ENCODE data around the gene NKD1. TPM values are rescaled to one million over a fixed set of nuclear protein-coding genes. Genes with fewer than 3 reads are reported as not detected.

NKD1 gene
- total RNA-seq, 4 donors from 2014 or later: 1.8 to 9.1 (median 2.6) TPM

DNA sequence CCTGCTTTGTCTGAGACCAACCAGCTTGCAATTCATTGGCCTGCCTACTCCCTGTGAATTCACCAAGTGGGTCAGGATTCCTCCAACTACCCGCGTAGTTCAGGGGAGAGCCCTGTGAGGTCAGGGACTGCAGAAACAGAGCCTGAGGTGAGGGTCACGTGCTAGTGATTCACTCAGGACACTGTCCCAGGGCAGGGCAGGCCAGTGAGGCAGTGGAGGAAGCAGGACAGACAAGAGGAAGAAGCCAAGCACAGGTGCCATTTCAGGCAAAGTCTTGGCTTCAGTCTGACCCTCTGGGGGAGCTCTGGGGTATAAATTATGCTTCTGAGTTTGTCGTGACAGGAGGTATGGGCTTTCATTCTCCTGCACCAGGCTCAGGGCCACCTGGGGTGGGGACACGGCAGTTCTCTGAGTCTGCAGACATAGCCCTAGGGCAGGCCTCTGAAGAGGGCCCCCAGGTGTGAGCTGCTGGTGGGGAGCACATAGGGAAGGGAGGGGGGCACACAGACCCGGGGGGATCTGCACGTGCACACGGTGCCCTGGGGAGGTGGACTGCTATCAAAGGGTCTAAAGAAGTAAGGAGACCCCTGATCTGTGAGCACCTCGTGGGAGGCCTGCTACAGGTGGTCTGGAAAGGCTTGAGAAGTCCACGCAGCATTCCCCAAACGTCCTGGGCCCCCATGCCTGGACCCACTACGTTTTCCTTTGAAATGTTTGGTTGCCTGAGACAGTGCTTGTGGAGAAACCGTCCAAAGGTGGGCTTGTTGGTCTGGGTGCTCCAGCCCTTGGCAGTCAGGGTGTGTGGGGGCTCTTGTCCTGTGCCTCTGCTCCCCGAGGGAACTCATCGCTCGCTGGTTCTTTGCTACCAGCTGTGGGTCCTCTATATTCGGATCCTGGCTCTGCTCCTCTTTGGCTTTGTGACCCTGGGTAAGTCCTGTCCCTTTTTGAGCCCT is 46.4 kb downstream of the NKD1 start:
- DNase-seq (ENCODE audit: low spot score in 2 of 2): no peak
- Histone ChIP-seq H3K27ac (no peak overlapping the region), H3K9me3 (no peaks in the 10 kb centered on the region), H3K36me3 (no peaks in the 10 kb centered on the region), H3K27me3 (no peaks in the 10 kb centered on the region), H3K4me3 (no peak overlapping the region), H3K4me1 (peaks cover 27% of the 10 kb centered on the region)
- 88% methylated on average over 17 of the region's 17 CpGs for WGBS
- TF ChIP-seq POLR2A (IDR thresholded peaks at IDR 0.05) (no peak), POLR2AphosphoS5 (IDR thresholded peaks at IDR 0.05) (no peak), EP300 (IDR thresholded peaks at IDR 0.05) (no peak)
- TF ChIP-seq, protein P1, sequence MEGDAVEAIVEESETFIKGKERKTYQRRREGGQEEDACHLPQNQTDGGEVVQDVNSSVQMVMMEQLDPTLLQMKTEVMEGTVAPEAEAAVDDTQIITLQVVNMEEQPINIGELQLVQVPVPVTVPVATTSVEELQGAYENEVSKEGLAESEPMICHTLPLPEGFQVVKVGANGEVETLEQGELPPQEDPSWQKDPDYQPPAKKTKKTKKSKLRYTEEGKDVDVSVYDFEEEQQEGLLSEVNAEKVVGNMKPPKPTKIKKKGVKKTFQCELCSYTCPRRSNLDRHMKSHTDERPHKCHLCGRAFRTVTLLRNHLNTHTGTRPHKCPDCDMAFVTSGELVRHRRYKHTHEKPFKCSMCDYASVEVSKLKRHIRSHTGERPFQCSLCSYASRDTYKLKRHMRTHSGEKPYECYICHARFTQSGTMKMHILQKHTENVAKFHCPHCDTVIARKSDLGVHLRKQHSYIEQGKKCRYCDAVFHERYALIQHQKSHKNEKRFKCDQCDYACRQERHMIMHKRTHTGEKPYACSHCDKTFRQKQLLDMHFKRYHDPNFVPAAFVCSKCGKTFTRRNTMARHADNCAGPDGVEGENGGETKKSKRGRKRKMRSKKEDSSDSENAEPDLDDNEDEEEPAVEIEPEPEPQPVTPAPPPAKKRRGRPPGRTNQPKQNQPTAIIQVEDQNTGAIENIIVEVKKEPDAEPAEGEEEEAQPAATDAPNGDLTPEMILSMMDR (IDR thresholded peaks at IDR 0.05): no peak

DNA sequence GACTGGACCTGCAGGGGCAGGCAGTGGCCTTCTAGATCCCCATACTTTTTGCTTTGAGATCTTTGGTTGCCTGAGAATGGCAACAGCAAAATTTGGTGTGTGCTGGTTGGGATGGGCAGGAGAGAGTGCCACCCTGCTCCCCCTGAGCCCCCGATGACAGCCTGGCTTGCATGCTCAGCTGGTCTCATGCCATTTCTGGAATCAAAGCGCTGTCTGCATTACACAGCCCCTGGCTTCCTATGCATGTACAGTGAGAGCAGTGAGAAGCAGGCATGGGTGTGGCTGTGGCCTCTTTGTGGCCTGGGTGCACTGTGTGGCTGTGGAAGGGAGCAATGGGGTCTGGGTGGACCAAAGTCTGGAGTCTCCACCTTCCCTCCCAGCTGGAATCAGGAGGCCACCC is 47.7 kb downstream of the NKD1 start:
- no peak overlapping the region for H3K4me3 ChIP-seq
- H3K27me3 ChIP-seq: no peaks in the 10 kb centered on the region
- H3K9me3 ChIP-seq: no peaks in the 10 kb centered on the region
- DNase-seq (ENCODE audit: low spot score in 2 of 2): no peak
- no peaks in the 10 kb centered on the region for H3K36me3 ChIP-seq
- peaks cover 27% of the 10 kb centered on the region for H3K4me1 ChIP-seq
- 83% methylated on average over 2 of the region's 2 CpGs for WGBS
- no peak overlapping the region for H3K27ac ChIP-seq
- TF ChIP-seq POLR2AphosphoS5 (IDR thresholded peaks at IDR 0.05): no peak
- TF ChIP-seq, protein P1 (IDR thresholded peaks at IDR 0.05): no peak
- TF ChIP-seq EP300 (IDR thresholded peaks at IDR 0.05): no peak
- TF ChIP-seq POLR2A (IDR thresholded peaks at IDR 0.05): no peak

DNA sequence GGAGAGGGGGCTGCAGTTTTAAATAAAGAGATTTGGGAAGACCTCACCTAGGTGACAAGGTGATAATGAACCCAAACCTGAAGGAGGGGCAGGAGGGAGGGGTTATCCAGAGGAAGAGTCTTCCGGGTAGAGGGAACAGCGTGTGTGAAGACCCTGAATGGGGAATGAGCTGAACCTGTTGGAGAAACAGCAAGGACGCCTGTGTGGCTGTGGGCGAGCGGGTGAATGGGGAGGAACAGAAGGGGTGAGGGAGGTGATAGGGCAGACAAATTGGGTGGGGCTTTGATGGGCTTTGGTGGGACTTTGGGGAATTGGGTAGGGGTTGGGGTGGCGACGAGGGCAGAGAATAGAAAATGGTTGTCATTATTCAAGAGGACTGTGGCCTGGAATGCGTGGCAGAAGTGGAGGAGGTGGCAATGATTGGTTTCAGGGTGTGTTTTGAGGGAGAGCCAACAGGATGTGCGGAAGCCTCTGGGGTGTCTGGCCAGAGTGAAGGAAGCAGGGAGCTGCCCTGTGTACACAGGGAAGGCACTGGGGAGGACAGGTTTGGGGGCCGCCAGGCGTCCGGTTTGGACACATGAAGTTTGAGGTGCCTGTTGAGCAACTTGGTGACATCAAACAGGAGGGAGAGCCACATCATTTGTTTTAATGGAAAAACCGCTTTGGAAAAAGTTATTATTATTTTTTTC is 48.7 kb downstream of the NKD1 start:
- Histone ChIP-seq H3K36me3 (no peaks in the 10 kb centered on the region), H3K4me1 (peaks cover 26% of the 10 kb centered on the region), H3K27ac (no peak overlapping the region), H3K4me3 (no peak overlapping the region), H3K27me3 (no peaks in the 10 kb centered on the region), H3K9me3 (no peaks in the 10 kb centered on the region)
- TF ChIP-seq POLR2AphosphoS5 (IDR thresholded peaks at IDR 0.05) (no peak), EP300 (IDR thresholded peaks at IDR 0.05) (no peak), POLR2A (IDR thresholded peaks at IDR 0.05) (no peak)
- TF ChIP-seq, protein P1 (IDR thresholded peaks at IDR 0.05): no peak
- 85% methylated on average over 13 of the region's 13 CpGs for WGBS
- no peak for DNase-seq (ENCODE audit: low spot score in 2 of 2)

DNA sequence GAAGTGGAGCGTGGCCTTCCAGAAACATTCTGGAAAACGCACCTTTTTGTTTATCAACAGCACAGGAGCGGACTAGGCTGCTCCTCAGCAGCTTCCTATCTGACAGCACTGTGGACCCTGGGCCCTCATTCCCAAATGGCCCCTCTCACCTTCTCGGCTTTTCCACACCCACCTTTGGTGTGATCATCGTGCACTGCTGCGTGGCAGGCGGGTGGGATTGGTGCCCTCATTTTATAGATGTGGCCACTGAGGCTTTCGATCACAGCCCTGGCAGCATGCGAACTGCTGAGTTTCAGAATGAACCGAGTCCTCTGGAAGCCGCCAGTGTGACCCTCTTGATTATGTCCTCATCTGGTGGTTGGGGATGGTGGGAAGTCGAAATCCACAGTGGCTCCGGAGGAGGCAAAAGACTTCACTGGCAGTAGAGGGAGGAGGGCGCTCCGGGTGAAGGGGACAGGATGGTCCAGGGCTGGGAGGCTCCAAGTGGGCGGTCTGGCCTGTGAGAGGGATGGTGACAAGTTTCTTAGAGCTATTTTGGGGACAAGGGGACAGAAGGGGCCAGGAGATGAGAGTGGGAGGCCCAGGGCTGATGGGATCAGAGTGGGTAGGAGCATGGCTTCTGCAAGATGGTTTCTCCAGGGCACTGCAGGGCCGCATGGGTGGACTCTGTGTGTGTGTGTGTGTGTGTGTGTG is 49.5 kb downstream of the NKD1 start:
- WGBS: 91% methylated on average over 16 of the region's 17 CpGs
- H3K4me3 ChIP-seq: no peak overlapping the region
- no peaks in the 10 kb centered on the region for H3K36me3 ChIP-seq
- no peaks in the 10 kb centered on the region for H3K9me3 ChIP-seq
- H3K4me1 ChIP-seq: peaks cover 25% of the 10 kb centered on the region
- TF ChIP-seq, protein P1 (IDR thresholded peaks at IDR 0.05): no peak
- TF ChIP-seq POLR2A (IDR thresholded peaks at IDR 0.05): no peak
- no peak for TF ChIP-seq POLR2AphosphoS5 (IDR thresholded peaks at IDR 0.05)
- TF ChIP-seq EP300 (IDR thresholded peaks at IDR 0.05): no peak
- no peak for DNase-seq (ENCODE audit: low spot score in 2 of 2)
- H3K27ac ChIP-seq: no peak overlapping the region
- H3K27me3 ChIP-seq: no peaks in the 10 kb centered on the region
